SU-DHL-6 (cell line): Measurements from ENCODE around the gene GSN.

Experiments
- H2AFZ ChIP-seq: fragments of 200-600 bp; sonication (generic); 2 replicates; pipeline ENCODE4 v1.6.1; 2014; ENCODE audit warnings: low read depth, mild to moderate bottlenecking, moderate library complexity, mixed read lengths, antibody characterized with exemption, low read length; ENCODE audit not compliant: severe bottlenecking
- H3F3A ChIP-seq: fragments of 200-600 bp; shearing (Covaris generic); 2 replicates; pipeline ENCODE4 v1.6.0; 2016; ENCODE audit warnings: antibody characterized with exemption, mild to moderate bottlenecking; ENCODE audit not compliant: insufficient read depth
- H3K27ac ChIP-seq: fragments of 200-600 bp; sonication (generic); 2 replicates; pipeline ENCODE4 v1.5.1; 2016; ENCODE audit warnings: low read depth, mild to moderate bottlenecking, low read length, moderate library complexity, mixed read lengths
- H3K27me3 ChIP-seq: fragments of 200-600 bp; sonication (generic), shearing (Covaris generic); 2 replicates; pipeline ENCODE4 v1.6.0; 2014; ENCODE audit warnings: mild to moderate bottlenecking, low read length
- H3K36me3 ChIP-seq: fragments of 200-600 bp; sonication (generic); 2 replicates; pipeline ENCODE4 v1.6.1; 2014; ENCODE audit warnings: mild to moderate bottlenecking, low read length, mixed read lengths
- H3K4me2 ChIP-seq: fragments of 300-600, 200-600 bp; shearing (Covaris generic), sonication (generic); 2 replicates; pipeline ENCODE4 v1.6.0; 2014; ENCODE audit warnings: low read length, low read depth, mild to moderate bottlenecking; ENCODE audit not compliant: poor library complexity, severe bottlenecking
- H3K4me3 ChIP-seq: fragments of 200-600 bp; sonication (generic); 2 replicates; pipeline ENCODE4 v1.5.1; 2014; ENCODE audit warnings: antibody characterized with exemption, low read length, mild to moderate bottlenecking, mixed read lengths; ENCODE audit not compliant: insufficient read depth, poor library complexity, severe bottlenecking
- H3K79me2 ChIP-seq: fragments of 200-600 bp; sonication (generic); 2 replicates; pipeline ENCODE4 v1.6.1; 2014; ENCODE audit warnings: mild to moderate bottlenecking, low read length, moderate library complexity; ENCODE audit not compliant: insufficient read depth
- H3K9ac ChIP-seq: fragments of 200-600 bp; sonication (generic); 2 replicates; pipeline ENCODE4 v1.7.0; 2014; ENCODE audit warnings: mild to moderate bottlenecking, low read length
- H3K9me2 ChIP-seq: fragments of 200-600 bp; sonication (generic); replicated peaks from 2 replicates; pipeline ENCODE4 v1.6.1; 2014; ENCODE audit warnings: low read length; ENCODE audit not compliant: insufficient read depth
- H3K9me3 ChIP-seq: fragments of 200-600 bp; sonication (generic); 2 replicates; pipeline ENCODE4 v1.6.1; 2014; ENCODE audit warnings: low read length, mixed read lengths; ENCODE audit not compliant: insufficient read depth
- H4K20me1 ChIP-seq: fragments of 200-600 bp; sonication (generic); 2 replicates; pipeline ENCODE4 v1.6.1; 2014; ENCODE audit warnings: low read depth, mild to moderate bottlenecking, antibody characterized with exemption, low read length, moderate library complexity, mixed read lengths
- CTCF ChIP-seq: fragments of 200-600 bp; sonication (generic); IDR thresholded peaks from one replicate; pipeline ENCODE4 v1.5.1; 2017; ENCODE audit warnings: antibody characterized with exemption, mild to moderate bottlenecking, low read length, moderate library complexity; ENCODE audit not compliant: insufficient read depth, poor library complexity, severe bottlenecking
- EZH2phosphoT487 ChIP-seq: fragments of 200-600 bp; sonication (generic), shearing (Covaris generic); conservative IDR thresholded peaks from 2 replicates; pipeline ENCODE4 v1.6.1; 2018; ENCODE audit warnings: mild to moderate bottlenecking, antibody characterized with exemption, low read length, moderate library complexity, mixed read lengths

The GSN gene

DNA sequence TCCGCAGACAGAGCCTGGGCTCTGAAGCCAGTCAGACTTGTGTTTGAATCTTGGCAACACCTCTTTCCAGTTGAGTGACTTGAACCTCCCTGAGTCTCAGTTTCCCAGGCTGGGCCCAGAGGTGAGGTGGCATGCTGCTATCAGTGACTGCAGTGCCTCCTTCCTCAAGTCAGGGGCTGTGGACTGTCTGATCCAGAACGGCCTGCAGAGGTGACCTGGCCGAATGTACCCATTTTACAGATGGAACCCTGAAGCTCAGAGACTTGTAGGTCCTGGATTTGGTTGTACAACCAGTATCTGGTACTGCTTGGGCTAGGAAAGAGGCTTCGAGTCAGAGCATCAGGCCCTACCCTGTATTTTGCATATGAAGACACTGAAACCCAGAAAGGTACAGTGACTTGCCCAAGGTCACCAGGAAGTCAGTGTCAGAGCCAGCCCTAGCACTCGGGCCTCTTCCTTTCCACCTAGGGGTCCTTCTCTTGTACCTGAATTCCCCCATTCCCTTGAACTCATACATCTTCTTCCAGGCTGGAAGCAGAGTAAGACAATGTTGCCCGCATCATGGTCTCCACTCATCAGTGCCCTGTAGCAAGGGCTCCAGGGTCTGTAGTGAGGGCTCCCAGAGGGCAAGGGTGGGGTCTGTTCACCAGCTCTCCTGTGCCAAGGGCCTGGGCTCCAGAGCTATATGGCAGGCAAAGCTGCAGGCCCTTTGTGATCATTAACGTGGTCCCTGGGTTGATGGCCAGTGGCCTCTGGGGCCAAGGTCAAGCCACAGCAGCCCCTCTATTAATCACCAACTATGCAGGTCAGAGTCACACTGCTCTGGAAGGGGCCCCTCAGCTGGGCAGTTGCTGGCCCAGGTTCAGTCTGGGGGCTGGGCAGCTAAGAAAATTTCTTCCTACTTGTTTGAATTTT lies 28.5 kb downstream of the GSN start:
- H2AFZ ChIP-seq = no peak overlapping the region
- no peak overlapping the region for H3K4me3 ChIP-seq
- no peaks in the 10 kb centered on the region for H3K36me3 ChIP-seq
- no peak overlapping the region for H3K4me2 ChIP-seq
- H3F3A ChIP-seq = no peaks in the 10 kb centered on the region
- H3K9ac ChIP-seq = no peak overlapping the region
- no peaks in the 10 kb centered on the region for H3K27me3 ChIP-seq
- H3K79me2 ChIP-seq = no peaks in the 10 kb centered on the region
- no peaks in the 10 kb centered on the region for H3K9me3 ChIP-seq
- TF ChIP-seq EZH2phosphoT487 = no peak
- TF ChIP-seq CTCF = no peak
- no peak overlapping the region for H3K27ac ChIP-seq
- H4K20me1 ChIP-seq = no peaks in the 10 kb centered on the region
- H3K9me2 ChIP-seq = no peaks in the 10 kb centered on the region

DNA sequence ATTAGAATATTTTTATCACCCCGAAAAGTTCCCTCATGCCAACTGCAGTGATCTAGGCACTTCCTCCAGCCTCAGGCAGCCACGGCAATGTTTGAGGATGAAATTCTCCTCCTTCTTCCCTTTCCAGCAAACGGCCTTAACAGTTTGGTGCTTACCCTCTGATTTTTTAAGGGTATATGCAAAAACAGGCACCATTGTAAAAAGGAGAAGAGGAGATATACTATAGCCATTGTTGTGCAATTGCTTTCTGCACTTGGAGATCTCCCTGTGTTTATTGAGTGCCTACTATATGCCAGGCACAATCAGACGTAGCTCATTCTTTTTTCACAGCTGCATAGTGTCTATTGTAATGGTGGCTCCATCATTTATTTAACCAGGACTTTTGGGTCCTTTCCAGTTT lies 29.4 kb downstream of the GSN start:
- Histone ChIP-seq H3K79me2 (no peaks in the 10 kb centered on the region), H3K36me3 (no peaks in the 10 kb centered on the region), H4K20me1 (no peaks in the 10 kb centered on the region), H3K4me2 (no peak overlapping the region), H3K4me3 (no peak overlapping the region), H3K9ac (no peak overlapping the region), H2AFZ (no peak overlapping the region), H3K9me2 (no peaks in the 10 kb centered on the region), H3F3A (no peaks in the 10 kb centered on the region), H3K27ac (no peak overlapping the region), H3K27me3 (no peaks in the 10 kb centered on the region), H3K9me3 (no peaks in the 10 kb centered on the region)
- TF ChIP-seq CTCF (no peak), EZH2phosphoT487 (no peak)

- Histone ChIP-seq H3K36me3 (no peaks in the 10 kb centered on the region), H3K4me3 (no peak overlapping the region), H2AFZ (no peak overlapping the region), H3K4me2 (no peak overlapping the region), H3K27ac (no peak overlapping the region), H3K9me3 (no peaks in the 10 kb centered on the region), H3K9me2 (no peaks in the 10 kb centered on the region), H4K20me1 (no peaks in the 10 kb centered on the region), H3K9ac (no peak overlapping the region), H3K27me3 (no peaks in the 10 kb centered on the region), H3F3A (no peaks in the 10 kb centered on the region), H3K79me2 (no peaks in the 10 kb centered on the region)
- no peak for TF ChIP-seq EZH2phosphoT487
- no peak for TF ChIP-seq CTCF
Observed at GRCh38 chr9:121298016-121298538, 30.1 kb downstream of the GSN start.
